GM15510 (cell line): Measurements from ENCODE around the gene KCTD5.

Experiments
- POLR2A ChIP-seq: IDR thresholded peaks from 3 replicates; pipeline ENCODE4 v1.6.1; 2011; ENCODE audit warnings: borderline replicate concordance; ENCODE audit not compliant: insufficient read length; ENCODE audit errors: extremely low read depth

KCTD5 gene

GRCh38 chr16:2726923-2727322 is 44.6 kb downstream of the KCTD5 start:
- no peak for TF ChIP-seq POLR2A

GRCh38 chr16:2728034-2728433 is 45.7 kb downstream of the KCTD5 start:
- TF ChIP-seq POLR2A, result no peak

- no peak for TF ChIP-seq POLR2A
Measured at GRCh38 chr16:2734844-2735515, 52.7 kb downstream of the KCTD5 start.

- TF ChIP-seq POLR2A, result no peak
Measured at GRCh38 chr16:2736476-2737237, 54.3 kb downstream of the KCTD5 start.

- TF ChIP-seq POLR2A, result no peak
Measured at GRCh38 chr16:2737238-2737605, 54.9 kb downstream of the KCTD5 start.

- no peak for TF ChIP-seq POLR2A
Measured at GRCh38 chr16:2737895-2738418, 55.6 kb downstream of the KCTD5 start.

GRCh38 chr16:2738615-2739014 is 56.3 kb downstream of the KCTD5 start:
- no peak for TF ChIP-seq POLR2A

- TF ChIP-seq POLR2A, result no peak
Measured at GRCh38 chr16:2739625-2740430, 57.5 kb downstream of the KCTD5 start.

GRCh38 chr16:2740476-2740875 is 58.2 kb downstream of the KCTD5 start:
- no peak for TF ChIP-seq POLR2A

- no peak for TF ChIP-seq POLR2A
Measured at GRCh38 chr16:2741168-2741567, 58.8 kb downstream of the KCTD5 start.

- TF ChIP-seq POLR2A, result no peak
Measured at GRCh38 chr16:2742323-2743006, 60.1 kb downstream of the KCTD5 start.

GRCh38 chr16:2743007-2743810 is 60.9 kb downstream of the KCTD5 start:
- TF ChIP-seq POLR2A, result no peak

GRCh38 chr16:2744711-2745110 is 62.4 kb downstream of the KCTD5 start:
- no peak for TF ChIP-seq POLR2A

GRCh38 chr16:2745116-2745890 is 63.0 kb downstream of the KCTD5 start:
- no peak for TF ChIP-seq POLR2A

GRCh38 chr16:2745961-2746360 is 63.6 kb downstream of the KCTD5 start:
- TF ChIP-seq POLR2A, result no peak
